Measurements from ENCODE around the gene FBXO45.
"Not testable (repeated sequence)": the region's sequence is repeated elsewhere in the genome, so short reads cannot be mapped to it uniquely, and the experiment has no call there.

FBXO45 gene

DNA sequence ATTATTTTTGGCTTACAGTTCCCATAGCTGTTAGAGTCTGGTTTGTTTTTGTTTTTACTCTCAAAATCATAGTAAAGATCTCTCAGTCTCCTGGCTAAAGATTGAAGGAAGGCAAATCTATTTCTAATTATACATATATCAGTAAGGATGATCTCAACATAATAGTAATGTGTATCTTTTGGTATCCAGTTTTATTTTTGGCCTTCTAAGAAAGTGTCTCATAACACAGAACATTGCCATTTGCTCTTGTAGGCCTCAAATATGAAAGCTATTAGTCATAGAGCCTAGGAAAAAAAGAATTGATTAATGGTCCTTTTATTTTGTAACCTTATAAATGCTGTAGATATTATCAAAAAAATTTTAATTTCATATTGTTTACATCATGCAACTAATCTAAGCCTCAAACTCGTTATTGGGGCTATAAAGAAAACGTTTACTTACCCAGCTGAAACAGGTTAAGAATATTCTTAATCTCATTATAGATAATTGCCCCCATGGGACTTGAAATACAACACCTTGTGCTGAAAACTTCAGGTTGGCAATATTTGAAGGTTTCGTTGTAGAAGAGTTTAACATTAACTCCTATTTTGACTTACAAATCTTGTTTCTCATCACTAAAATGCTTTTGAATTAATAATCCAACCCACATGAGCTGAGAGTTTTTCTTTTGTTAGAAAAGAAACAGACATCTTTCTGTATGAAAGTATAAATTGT, 16.7 kb downstream of the FBXO45 start:
- no peaks in the 10 kb centered on the region for H3K27me3 Mint-ChIP-seq
- H3K36me3 Mint-ChIP-seq (ENCODE audit: low read depth) = peaks cover 57% of the 10 kb centered on the region
- peaks cover 6% of the 10 kb centered on the region for H3K4me1 Mint-ChIP-seq (ENCODE audit: low read depth)
- H3K4me3 Mint-ChIP-seq = no peak overlapping the region
- no peaks in the 10 kb centered on the region for H3K9me3 Mint-ChIP-seq
- H3K27ac Mint-ChIP-seq = no peak overlapping the region
- intact Hi-C loops (cut with micrococcal nuclease) = no loop called here

DNA sequence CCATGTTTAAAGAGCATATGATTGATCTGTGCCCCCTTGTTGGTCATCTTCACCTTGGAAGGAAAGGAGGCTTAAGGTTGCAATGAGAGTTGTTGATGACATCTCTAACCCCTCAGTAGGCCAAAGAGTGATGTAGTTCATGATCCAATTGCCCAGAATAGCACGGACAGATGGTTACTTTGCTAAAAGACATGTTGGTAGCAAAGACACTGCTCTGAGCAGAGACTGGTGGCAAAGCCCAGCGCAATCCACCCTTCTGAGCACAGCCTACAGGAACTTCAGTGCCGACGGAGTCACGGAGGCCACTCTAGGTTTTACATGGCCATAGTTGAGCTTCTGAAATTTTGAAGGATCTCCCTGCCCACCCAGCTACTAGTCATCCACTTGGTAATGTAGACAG, 21.8 kb downstream of the FBXO45 start:
- Mint-ChIP-seq H3K27me3 (no peaks in the 10 kb centered on the region), H3K4me3 (no peak overlapping the region), H3K27ac (no peak overlapping the region), H3K36me3 (ENCODE audit: low read depth) (peaks cover 22% of the 10 kb centered on the region), H3K4me1 (ENCODE audit: low read depth) (no peaks in the 10 kb centered on the region), H3K9me3 (no peaks in the 10 kb centered on the region)
- intact Hi-C loops (cut with micrococcal nuclease) = no loop called here

DNA sequence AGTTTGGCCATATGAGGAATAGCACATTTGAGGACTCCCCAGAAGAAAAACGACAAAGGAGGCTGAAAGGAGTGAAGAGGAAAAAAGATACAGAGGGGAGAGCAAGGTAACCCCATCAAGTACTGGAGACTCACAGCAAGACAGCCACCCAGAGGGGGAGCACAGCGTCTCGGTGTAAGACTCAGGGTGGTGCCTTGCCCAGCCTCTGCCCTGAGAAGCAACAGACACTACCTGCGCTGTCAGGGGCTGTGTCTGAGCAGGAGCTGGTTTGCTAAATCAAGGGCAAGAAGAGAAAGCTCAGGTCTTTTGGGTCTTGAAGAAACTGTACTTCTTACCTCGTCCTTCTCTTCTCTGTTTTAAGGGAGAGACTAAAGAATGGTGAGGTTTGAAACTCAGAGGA, 27.9 kb downstream of the FBXO45 start:
- H3K27me3 Mint-ChIP-seq = peaks cover 27% of the 10 kb centered on the region
- intact Hi-C loops (cut with micrococcal nuclease) = no loop called here
- H3K9me3 Mint-ChIP-seq = no peaks in the 10 kb centered on the region
- peaks cover 14% of the 10 kb centered on the region for H3K4me1 Mint-ChIP-seq (ENCODE audit: low read depth)
- no peak overlapping the region for H3K4me3 Mint-ChIP-seq
- no peaks in the 10 kb centered on the region for H3K36me3 Mint-ChIP-seq (ENCODE audit: low read depth)
- no peak overlapping the region for H3K27ac Mint-ChIP-seq

DNA sequence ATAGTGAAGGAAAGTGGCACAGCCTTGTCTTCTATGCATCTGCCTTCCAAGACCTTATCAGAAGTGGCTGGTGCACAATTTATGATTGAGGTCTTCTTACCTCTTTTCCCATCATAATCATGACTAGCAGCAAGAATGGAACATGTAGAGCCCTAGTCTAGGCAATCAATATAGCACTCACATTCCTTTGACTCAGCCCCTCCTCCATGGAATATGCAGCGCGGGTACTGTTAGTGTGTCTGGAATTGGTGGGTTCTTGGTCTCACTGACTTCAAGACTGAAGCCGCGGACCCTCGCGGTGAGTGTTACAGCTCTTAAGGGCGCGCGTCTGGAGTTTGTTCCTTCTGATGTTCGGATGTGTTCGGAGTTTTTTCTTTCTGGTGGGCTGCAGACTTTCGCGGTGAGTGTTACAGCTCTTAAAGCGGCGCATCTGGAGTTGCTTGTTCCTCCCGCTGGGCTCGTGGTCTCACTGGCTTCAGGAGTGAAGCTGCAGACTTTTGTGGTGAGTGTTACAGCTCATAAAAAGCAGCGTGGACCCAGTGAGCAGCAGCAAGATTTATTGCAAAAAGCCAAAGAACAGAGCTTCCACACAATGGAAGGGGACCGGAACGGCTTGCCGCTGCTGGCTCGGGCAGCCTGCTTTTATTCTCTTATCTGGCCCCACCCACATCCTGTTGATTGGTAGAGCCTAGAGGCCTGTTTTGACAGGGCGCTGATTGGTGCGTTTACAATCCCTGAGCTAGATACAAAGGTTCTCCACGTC, 29.7 kb downstream of the FBXO45 start:
- H3K27ac Mint-ChIP-seq; H3K9me3 Mint-ChIP-seq; intact Hi-C loops (cut with micrococcal nuclease); H3K36me3 Mint-ChIP-seq (ENCODE audit: low read depth): not testable (repeated sequence)
- Mint-ChIP-seq H3K4me3 (peak overlapping the region; percentile 70), H3K27me3 (peaks cover 27% of the 10 kb centered on the region), H3K4me1 (ENCODE audit: low read depth) (peaks cover 14% of the 10 kb centered on the region)

DNA sequence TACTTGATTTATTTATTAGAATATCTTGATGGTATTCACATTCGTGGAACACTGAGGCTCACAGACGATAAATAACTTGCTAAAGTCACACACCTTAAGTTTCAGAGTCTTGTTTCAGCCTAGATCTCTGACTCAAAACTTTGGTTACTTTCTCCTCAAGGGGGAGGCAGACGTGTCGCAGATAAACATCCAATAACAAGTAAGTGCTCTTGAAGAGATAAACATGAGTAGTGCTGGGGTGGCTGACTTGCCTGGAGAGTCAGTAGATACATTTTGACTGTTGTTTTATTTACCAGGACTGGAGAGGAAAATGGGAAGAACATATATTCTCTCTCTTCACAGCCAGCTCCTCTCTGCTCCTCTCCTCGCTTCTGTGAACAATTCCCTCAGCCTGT, 31.3 kb downstream of the FBXO45 start:
- intact Hi-C loops (cut with micrococcal nuclease) = no loop called here
- Mint-ChIP-seq H3K27ac (no peak overlapping the region), H3K4me3 (no peak overlapping the region), H3K4me1 (ENCODE audit: low read depth) (peaks cover 14% of the 10 kb centered on the region), H3K36me3 (ENCODE audit: low read depth) (no peaks in the 10 kb centered on the region), H3K9me3 (no peaks in the 10 kb centered on the region), H3K27me3 (peaks cover 27% of the 10 kb centered on the region)

DNA sequence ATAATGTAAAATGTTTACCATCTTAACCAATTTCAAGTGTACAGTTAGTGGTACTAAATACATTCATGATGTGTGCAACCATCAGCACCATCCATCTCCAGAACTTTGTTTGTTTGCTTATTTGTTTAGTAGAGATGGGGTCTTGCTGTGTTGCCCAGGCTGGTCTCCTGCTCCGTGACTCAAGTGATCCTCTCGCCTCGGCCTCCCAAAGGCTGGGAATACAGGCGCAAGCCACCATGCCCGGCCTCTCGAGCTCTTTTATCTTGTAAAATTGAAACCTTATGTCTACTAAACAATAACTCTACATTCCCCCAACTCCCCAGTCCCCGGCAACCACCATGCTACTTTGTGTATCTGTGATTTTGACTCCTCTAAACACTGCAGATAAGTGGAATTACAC, 31.9 kb downstream of the FBXO45 start:
- Mint-ChIP-seq H3K27me3 (peaks cover 27% of the 10 kb centered on the region), H3K36me3 (ENCODE audit: low read depth) (no peaks in the 10 kb centered on the region), H3K9me3 (no peaks in the 10 kb centered on the region), H3K4me3 (no peak overlapping the region), H3K4me1 (ENCODE audit: low read depth) (peaks cover 14% of the 10 kb centered on the region), H3K27ac (no peak overlapping the region)
- intact Hi-C loops (cut with micrococcal nuclease) = no loop called here

DNA sequence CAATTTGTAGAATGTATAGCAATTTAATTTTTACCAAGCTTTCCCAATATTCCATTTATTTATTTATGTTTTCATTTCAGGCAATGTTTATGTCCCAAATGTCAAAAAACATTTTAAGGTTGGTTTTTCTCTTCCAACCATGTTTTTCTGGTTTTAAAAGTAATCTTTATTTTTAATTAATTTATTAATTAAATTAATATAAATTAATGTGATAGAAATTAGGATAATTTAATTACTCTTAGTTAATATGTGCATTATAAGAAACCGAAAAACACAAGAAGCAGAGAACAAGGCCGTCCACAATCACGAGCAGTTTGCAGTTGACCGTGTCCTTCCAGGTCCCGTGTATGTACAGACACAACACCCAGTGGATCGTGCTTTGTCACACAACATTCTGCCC, 34.2 kb downstream of the FBXO45 start:
- no peak overlapping the region for H3K27ac Mint-ChIP-seq
- intact Hi-C loops (cut with micrococcal nuclease) = no loop called here
- H3K4me3 Mint-ChIP-seq = no peak overlapping the region
- no peaks in the 10 kb centered on the region for H3K36me3 Mint-ChIP-seq (ENCODE audit: low read depth)
- H3K9me3 Mint-ChIP-seq = no peaks in the 10 kb centered on the region
- peaks cover 8% of the 10 kb centered on the region for H3K4me1 Mint-ChIP-seq (ENCODE audit: low read depth)
- H3K27me3 Mint-ChIP-seq = peaks cover 11% of the 10 kb centered on the region

DNA sequence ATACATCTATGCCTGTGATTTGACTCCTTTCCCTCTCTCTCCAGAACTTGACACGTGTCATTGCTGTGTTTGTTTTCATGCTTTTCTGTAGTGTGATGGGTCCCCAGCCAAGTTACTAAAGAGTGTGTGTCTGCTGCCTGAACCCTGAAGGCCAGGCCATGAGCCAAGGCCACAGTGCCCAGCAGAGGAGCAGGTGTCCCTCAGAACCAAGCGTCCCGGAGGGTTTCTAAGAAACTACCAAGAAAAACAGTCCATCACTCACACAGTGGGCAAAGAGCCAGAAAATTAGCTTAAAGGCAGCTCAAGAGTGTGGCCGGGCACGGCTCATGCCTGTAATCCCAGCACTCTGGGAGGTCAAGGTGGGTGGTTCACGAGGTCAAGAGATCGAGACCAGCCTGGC, 35.2 kb downstream of the FBXO45 start:
- Mint-ChIP-seq H3K27ac (no peak overlapping the region), H3K4me1 (ENCODE audit: low read depth) (no peaks in the 10 kb centered on the region), H3K4me3 (no peak overlapping the region), H3K36me3 (ENCODE audit: low read depth) (no peaks in the 10 kb centered on the region), H3K27me3 (peaks cover 1% of the 10 kb centered on the region), H3K9me3 (no peaks in the 10 kb centered on the region)
- intact Hi-C loops (cut with micrococcal nuclease) = no loop called here

DNA sequence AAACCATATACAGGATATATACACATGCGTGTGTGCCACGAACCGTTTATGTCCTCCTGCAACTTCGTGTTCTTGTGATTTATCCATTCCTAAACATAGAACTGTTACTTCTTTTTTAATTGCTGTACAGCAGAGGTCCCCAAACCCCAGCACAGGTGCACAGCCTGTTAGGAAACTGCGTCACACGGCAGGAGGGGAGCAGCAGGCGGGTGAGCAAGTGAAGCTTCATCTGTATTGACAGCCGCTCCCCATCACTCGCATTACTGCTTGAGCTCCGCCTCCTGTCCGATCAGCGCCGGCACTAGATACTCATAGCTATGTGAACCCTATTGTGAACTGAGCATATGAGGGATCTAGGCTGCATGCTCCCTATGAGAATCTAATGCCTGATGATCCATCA, 36.1 kb downstream of the FBXO45 start:
- H3K27ac Mint-ChIP-seq = no peak overlapping the region
- intact Hi-C loops (cut with micrococcal nuclease) = no loop called here
- H3K4me3 Mint-ChIP-seq = no peak overlapping the region
- H3K36me3 Mint-ChIP-seq (ENCODE audit: low read depth) = no peaks in the 10 kb centered on the region
- no peaks in the 10 kb centered on the region for H3K27me3 Mint-ChIP-seq
- H3K9me3 Mint-ChIP-seq = no peaks in the 10 kb centered on the region
- peaks cover 7% of the 10 kb centered on the region for H3K4me1 Mint-ChIP-seq (ENCODE audit: low read depth)

DNA sequence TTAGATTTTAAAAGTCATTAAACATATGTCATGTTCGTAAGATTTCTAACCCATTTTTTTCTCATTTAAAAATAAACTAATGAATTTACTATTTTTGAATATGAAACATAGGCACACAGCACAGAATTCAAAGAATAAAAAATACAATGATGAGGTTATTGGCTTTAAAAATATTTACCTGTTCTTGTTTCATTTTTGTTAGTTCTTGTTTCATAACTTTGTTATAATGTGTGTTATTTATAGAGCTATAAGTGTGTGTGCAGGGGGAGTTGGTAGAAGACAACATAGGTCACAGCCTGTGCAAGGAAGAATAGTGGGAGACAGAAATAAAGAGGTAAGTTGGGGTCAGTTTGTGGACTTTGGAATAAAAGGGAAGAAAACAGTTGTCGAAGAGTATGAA, 40.2 kb downstream of the FBXO45 start:
- Mint-ChIP-seq H3K9me3 (no peaks in the 10 kb centered on the region), H3K27ac (no peak overlapping the region), H3K27me3 (no peaks in the 10 kb centered on the region), H3K4me3 (no peak overlapping the region), H3K36me3 (ENCODE audit: low read depth) (no peaks in the 10 kb centered on the region), H3K4me1 (ENCODE audit: low read depth) (peaks cover 27% of the 10 kb centered on the region)
- intact Hi-C loops (cut with micrococcal nuclease) = loop anchor here (1.0 to 2.0 kb wide), 2 partner anchors 32 to 77 kb away; no protein-coding TSS in a partner anchor

DNA sequence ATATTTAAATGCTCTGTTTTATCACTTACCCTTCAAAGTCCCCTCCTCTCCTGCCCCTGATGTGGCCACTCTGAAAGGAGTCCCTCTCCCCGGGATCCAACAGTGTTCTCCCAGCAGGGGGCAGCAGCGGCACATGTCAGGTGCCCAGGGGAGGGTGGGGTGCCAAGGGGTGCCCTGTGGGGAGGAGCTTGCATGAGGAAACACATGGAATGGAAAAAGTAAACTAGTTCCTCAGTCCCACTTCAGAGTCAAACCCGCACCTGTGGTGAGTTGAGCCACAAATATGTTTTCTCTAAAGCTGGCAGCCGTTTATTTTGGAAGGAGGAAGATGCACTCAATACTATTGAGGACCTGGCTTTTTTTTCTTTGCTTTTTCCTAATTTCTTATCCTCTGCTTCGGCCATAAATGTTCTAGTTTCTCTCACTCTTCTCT, 40.9 kb downstream of the FBXO45 start:
- Mint-ChIP-seq H3K9me3 (no peaks in the 10 kb centered on the region), H3K36me3 (ENCODE audit: low read depth) (no peaks in the 10 kb centered on the region), H3K4me3 (peak overlapping the region; percentile 43), H3K27me3 (no peaks in the 10 kb centered on the region), H3K4me1 (ENCODE audit: low read depth) (peaks cover 27% of the 10 kb centered on the region), H3K27ac (peak overlapping the region; percentile 79)
- intact Hi-C loops (cut with micrococcal nuclease) = loop anchor here (1.0 to 2.0 kb wide), 2 partner anchors 31 to 76 kb away; no protein-coding TSS in a partner anchor

DNA sequence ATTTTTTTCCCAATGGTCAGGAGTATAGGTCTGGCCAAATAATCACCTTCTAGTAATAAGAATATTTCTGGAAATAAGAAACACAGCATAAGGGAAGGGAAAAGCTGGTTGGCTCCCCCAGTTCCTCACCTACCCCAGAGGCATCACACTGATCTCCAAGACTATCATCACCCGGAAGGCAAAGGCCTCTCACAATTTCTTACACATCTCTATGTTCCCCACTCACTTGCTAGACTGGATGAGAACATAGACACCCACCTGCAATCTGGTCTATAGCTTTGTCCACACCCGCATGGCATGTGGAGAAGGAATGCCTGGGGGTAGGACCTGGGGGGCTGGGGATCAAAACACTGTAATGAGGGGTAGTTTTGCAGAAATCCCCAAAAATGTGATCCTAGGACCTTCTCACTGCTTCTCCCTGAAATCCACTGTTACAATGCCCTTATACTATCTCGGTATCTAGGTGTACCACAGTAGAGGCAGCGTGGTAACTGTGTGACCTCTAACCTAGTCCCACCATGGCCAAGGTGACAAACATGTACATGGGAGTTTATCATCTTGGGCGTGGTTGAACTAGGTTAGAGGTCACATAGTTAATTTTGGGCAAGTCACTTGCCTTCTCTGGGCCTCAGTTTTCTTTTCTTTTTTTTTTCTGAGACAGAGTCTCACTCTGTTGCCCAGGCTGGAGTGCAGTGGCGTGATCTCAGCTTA, 41.5 kb downstream of the FBXO45 start:
- peak overlapping the region; percentile 43 for H3K4me3 Mint-ChIP-seq
- no peaks in the 10 kb centered on the region for H3K9me3 Mint-ChIP-seq
- H3K36me3 Mint-ChIP-seq (ENCODE audit: low read depth) = no peaks in the 10 kb centered on the region
- intact Hi-C loops (cut with micrococcal nuclease) = loop anchor here (1.0 to 2.0 kb wide), 2 partner anchors 31 to 75 kb away; no protein-coding TSS in a partner anchor
- no peaks in the 10 kb centered on the region for H3K27me3 Mint-ChIP-seq
- peak overlapping the region; percentile 79 for H3K27ac Mint-ChIP-seq
- H3K4me1 Mint-ChIP-seq (ENCODE audit: low read depth) = peaks cover 27% of the 10 kb centered on the region

DNA sequence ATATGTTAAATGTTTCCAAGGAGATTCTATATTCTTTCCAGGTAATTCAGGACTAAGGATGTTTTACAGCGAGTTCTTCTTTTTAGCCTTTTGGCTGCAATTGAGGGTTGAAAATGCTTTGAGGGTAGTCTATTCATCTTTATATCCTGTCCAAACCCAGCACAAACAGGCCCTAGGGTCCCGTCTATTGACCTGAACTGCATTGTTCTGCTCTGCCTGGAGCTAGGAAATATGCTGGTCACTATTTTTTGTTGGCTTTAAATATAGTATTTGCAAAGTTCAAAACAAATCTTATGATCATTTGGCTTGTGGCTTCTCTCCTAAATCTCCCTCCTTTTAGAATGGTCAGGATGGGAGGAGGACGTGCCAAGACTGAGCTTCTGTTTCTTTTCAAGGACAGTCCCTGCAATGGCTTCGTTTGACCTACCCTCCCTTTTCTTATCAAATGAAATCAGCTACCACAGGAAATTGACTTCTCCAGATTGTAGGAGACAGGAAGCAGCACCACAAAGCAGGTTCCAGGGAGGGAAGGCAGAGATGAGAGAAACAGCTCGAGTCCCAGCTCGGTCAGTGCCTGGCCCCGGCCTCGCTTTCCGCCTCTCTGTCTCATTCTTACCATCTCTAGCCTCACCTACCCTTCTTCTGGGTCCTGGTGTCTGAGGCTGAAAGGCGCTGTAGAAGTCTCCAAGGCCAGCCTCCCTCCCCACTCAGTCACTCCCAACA, 43.5 kb downstream of the FBXO45 start:
- H3K4me3 Mint-ChIP-seq = no peak overlapping the region
- intact Hi-C loops (cut with micrococcal nuclease) = no loop called here
- no peaks in the 10 kb centered on the region for H3K9me3 Mint-ChIP-seq
- H3K4me1 Mint-ChIP-seq (ENCODE audit: low read depth) = peaks cover 33% of the 10 kb centered on the region
- no peaks in the 10 kb centered on the region for H3K27me3 Mint-ChIP-seq
- no peaks in the 10 kb centered on the region for H3K36me3 Mint-ChIP-seq (ENCODE audit: low read depth)
- peak overlapping the region; percentile 80 for H3K27ac Mint-ChIP-seq

All from dendritic cell treated with granulocyte-macrophage colony-stimulating factor and Interleukin-4, amounts not matched to agents 40 ng/mL and 50 ng/mL, for 4 days (primary cell).